Measurements from ENCODE around the gene CFB. TPM values are rescaled to one million over a fixed set of nuclear protein-coding genes. Genes with fewer than 3 reads are reported as not detected.
A peak's percentile ranks its signal among the peaks of the same experiment; 100 is the strongest.

Gene CFB
- total RNA-seq, 6 donors from 2014 or later, result 15.0 to 199 (median 58.1) TPM

DNA sequence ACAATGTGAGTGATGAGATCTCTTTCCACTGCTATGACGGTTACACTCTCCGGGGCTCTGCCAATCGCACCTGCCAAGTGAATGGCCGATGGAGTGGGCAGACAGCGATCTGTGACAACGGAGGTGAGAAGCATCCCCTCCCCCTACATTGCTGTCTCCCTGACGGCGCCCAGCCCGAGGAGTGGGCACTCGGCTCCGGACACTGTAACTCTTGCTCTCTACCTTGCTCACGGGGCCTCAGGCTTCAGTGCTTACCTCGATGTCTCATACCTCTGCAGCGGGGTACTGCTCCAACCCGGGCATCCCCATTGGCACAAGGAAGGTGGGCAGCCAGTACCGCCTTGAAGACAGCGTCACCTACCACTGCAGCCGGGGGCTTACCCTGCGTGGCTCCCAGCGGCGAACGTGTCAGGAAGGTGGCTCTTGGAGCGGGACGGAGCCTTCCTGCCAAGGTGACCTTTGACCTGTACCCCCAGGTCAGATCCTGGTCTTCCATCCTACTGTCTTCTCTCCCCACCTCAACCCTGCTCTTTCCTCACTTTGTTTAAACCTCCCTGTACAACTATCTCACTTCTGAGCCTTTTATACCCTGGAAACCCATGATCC lies 1.3 kb downstream of the CFB start:
- TF ChIP-seq POLR2A (IDR thresholded peaks at IDR 0.05) (no peak), EP300 (IDR thresholded peaks at IDR 0.05) (no peak), POLR2AphosphoS5 (IDR thresholded peaks at IDR 0.05) (no peak)
- TF ChIP-seq, protein P1, sequence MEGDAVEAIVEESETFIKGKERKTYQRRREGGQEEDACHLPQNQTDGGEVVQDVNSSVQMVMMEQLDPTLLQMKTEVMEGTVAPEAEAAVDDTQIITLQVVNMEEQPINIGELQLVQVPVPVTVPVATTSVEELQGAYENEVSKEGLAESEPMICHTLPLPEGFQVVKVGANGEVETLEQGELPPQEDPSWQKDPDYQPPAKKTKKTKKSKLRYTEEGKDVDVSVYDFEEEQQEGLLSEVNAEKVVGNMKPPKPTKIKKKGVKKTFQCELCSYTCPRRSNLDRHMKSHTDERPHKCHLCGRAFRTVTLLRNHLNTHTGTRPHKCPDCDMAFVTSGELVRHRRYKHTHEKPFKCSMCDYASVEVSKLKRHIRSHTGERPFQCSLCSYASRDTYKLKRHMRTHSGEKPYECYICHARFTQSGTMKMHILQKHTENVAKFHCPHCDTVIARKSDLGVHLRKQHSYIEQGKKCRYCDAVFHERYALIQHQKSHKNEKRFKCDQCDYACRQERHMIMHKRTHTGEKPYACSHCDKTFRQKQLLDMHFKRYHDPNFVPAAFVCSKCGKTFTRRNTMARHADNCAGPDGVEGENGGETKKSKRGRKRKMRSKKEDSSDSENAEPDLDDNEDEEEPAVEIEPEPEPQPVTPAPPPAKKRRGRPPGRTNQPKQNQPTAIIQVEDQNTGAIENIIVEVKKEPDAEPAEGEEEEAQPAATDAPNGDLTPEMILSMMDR (IDR thresholded peaks at IDR 0.05), result no peak
- ATAC-seq (ENCODE audit: low FRiP score in 2 of 2) (no peak), DNase-seq (no peak)
- Histone ChIP-seq H3K4me3 (no peak overlapping the region), H3K27ac (no peak overlapping the region), H3K27me3 (no peaks in the 10 kb centered on the region), H3K36me3 (peaks cover 0 to 42% (median 29%) of the 10 kb centered on the region in 4 donors), H3K9me3 (no peaks in the 10 kb centered on the region), H3K4me1 (peaks cover 17 to 28% (median 22%) of the 10 kb centered on the region in 4 donors)
- 85 to 90% methylated on average over 21 of the region's 24 CpGs for WGBS, 2 donors

DNA sequence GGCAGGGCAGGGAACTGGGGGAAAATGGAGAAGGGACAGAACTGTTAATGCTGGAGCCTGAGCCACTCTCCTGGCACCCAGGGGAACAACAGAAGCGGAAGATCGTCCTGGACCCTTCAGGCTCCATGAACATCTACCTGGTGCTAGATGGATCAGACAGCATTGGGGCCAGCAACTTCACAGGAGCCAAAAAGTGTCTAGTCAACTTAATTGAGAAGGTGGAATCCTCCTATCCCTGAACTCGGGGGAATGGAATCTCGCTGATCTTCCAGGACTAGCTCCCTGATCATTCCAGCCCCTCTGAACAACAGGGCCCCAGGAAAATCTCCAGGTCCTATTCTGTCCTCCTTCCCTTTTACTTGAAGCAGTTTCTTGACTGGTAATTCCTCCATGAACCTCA lies 2.0 kb downstream of the CFB start:
- Histone ChIP-seq H3K4me3 (no peak overlapping the region), H3K27ac (no peak overlapping the region)

DNA sequence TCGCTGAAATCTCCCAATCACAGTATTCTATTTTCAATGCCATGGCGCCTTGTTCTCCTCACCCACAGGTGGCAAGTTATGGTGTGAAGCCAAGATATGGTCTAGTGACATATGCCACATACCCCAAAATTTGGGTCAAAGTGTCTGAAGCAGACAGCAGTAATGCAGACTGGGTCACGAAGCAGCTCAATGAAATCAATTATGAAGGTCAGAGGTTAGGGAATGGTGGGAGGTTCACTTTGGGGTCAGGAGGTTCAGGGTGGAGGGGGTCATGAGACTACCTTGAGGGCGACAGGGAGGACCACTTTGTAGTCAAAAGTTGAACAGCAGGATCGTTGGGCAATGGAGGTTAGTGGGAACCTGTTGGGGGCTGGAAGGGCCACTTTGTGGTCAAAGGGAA lies 2.4 kb downstream of the CFB start:
- DNase-seq (no peak), ATAC-seq (ENCODE audit: low FRiP score in 2 of 2) (no peak)
- H3K4me1 ChIP-seq, result peaks cover 17 to 28% (median 23%) of the 10 kb centered on the region in 4 donors
- H3K36me3 ChIP-seq, result peaks cover 0 to 45% (median 34%) of the 10 kb centered on the region in 4 donors
- TF ChIP-seq POLR2AphosphoS5 (IDR thresholded peaks at IDR 0.05) (no peak), POLR2A (IDR thresholded peaks at IDR 0.05) (no peak), EP300 (IDR thresholded peaks at IDR 0.05) (no peak)
- TF ChIP-seq, protein P1 (IDR thresholded peaks at IDR 0.05), result no peak
- H3K27me3 ChIP-seq, result no peaks in the 10 kb centered on the region
- H3K27ac ChIP-seq, result peak overlapping the region in 1 of 4 donors; percentile 37
- WGBS, 2 donors, result 82 to 83% methylated on average over 5 of the region's 5 CpGs
- no peaks in the 10 kb centered on the region for H3K9me3 ChIP-seq
- no peak overlapping the region for H3K4me3 ChIP-seq

More for the DNA sequence above, 2.0 kb downstream of the CFB start:
- TF ChIP-seq, protein P1 (IDR thresholded peaks at IDR 0.05), result no peak
- no peak for TF ChIP-seq POLR2AphosphoS5 (IDR thresholded peaks at IDR 0.05)
- no peak for TF ChIP-seq EP300 (IDR thresholded peaks at IDR 0.05)
- no peak for TF ChIP-seq POLR2A (IDR thresholded peaks at IDR 0.05)
- 92 to 96% methylated on average over 4 of the region's 4 CpGs for WGBS, 2 donors
- Histone ChIP-seq H3K36me3 (peaks cover 0 to 44% (median 33%) of the 10 kb centered on the region in 4 donors), H3K4me1 (peaks cover 17 to 28% (median 23%) of the 10 kb centered on the region in 4 donors), H3K9me3 (no peaks in the 10 kb centered on the region), H3K27me3 (no peaks in the 10 kb centered on the region)
- DNase-seq (no peak), ATAC-seq (ENCODE audit: low FRiP score in 2 of 2) (no peak)

DNA sequence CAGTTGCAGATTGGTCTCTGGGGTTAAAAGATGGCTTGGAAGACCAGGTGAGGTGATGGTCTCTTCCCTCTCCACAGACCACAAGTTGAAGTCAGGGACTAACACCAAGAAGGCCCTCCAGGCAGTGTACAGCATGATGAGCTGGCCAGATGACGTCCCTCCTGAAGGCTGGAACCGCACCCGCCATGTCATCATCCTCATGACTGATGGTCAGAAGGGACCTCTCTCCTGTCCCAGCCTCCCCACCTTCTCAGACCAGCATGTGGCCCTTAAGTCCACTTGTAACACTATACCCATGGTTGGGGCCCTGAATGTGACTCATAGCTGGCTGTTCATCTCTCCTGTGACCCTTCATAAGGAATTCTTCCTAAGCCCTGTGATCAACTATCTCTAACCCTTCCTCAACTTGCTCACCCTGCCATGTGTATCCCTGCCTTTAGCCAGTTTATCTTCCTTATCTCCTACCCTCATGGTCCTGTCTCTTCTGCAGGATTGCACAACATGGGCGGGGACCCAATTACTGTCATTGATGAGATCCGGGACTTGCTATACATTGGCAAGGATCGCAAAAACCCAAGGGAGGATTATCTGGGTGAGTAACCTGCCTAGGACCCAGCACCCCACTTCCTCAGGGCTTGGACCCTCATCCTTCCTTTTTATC lies 3.0 kb downstream of the CFB start:
- no peaks in the 10 kb centered on the region for H3K9me3 ChIP-seq
- no peaks in the 10 kb centered on the region for H3K27me3 ChIP-seq
- peaks cover 5 to 47% (median 37%) of the 10 kb centered on the region in 4 donors for H3K36me3 ChIP-seq
- ATAC-seq (ENCODE audit: low FRiP score in 2 of 2), result peak in 1 of 2 donors; percentile 63
- H3K4me1 ChIP-seq, result peaks cover 17 to 28% (median 23%) of the 10 kb centered on the region in 4 donors
- no peak overlapping the region for H3K4me3 ChIP-seq
- TF ChIP-seq POLR2AphosphoS5 (IDR thresholded peaks at IDR 0.05) (no peak), POLR2A (IDR thresholded peaks at IDR 0.05) (no peak), EP300 (IDR thresholded peaks at IDR 0.05) (no peak)
- TF ChIP-seq, protein P1 (IDR thresholded peaks at IDR 0.05), result no peak
- 87 to 91% methylated on average over 6 of the region's 6 CpGs for WGBS, 2 donors
- DNase-seq, result no peak
- peak overlapping the region in 1 of 4 donors; percentile 5 for H3K27ac ChIP-seq
